IMR-90 (cell line): Measurements from ENCODE around the gene ATP5PD. TPM values are rescaled to one million over a fixed set of nuclear protein-coding genes. Genes with fewer than 3 reads are reported as not detected.
A peak's percentile ranks its signal among the peaks of the same experiment; 100 is the strongest.

Source experiments
- ATAC-seq: fragments of 200-7000 bp; cut with Tn5 transposase; 2 replicates; pipeline ENCODE4 v1.9.1; 2020; ENCODE audit warnings: low read depth, mild to moderate bottlenecking, moderate library complexity
- BruUV-seq: library from RNA; stranded (reverse); fragments of 400-500 nt; replicated peaks from 2 replicates; lab custom pipeline; 2021; lab: Mats Ljungman, UMichigan
- CTCF ChIA-PET: fragments of 300-600 bp; formaldehyde crosslinking; extraction: SDS; loops from one replicate; lab custom pipeline; 2021; ENCODE audit warnings: antibody characterized with exemption; lab: Yijun Ruan, JAX
- POLR2A ChIA-PET: fragments of 300-600 bp; sonication (Branson Sonifier 250); formaldehyde crosslinking; loops from one replicate; lab custom pipeline; 2022; ENCODE audit warnings: antibody characterized with exemption; ENCODE audit not compliant: unreplicated experiment; lab: Charles Lee
- DNase-seq: peaks from one replicate; pipeline ENCODE4 v3.0.0; 2013
- H2AFZ ChIP-seq: replicated peaks from 2 replicates; pipeline ENCODE3; 2013; ENCODE audit warnings: low read length, mild to moderate bottlenecking; ENCODE audit not compliant: poor library complexity
- H2AK5ac ChIP-seq: 2 replicates; pipeline ENCODE4 v1.6.1; 2013; ENCODE audit warnings: low read depth, low read length, inconsistent platforms
- H2AK9ac ChIP-seq: replicated peaks from 2 replicates; pipeline ENCODE3; 2013; ENCODE audit warnings: mild to moderate bottlenecking, low read depth, low read length, moderate library complexity; ENCODE audit not compliant: poor library complexity
- H2BK120ac ChIP-seq: 2 replicates; pipeline ENCODE4 v1.6.1; 2013; ENCODE audit warnings: low read depth, low read length, inconsistent platforms
- H2BK15ac ChIP-seq: 3 replicates; pipeline ENCODE4 v1.6.1; 2013; ENCODE audit warnings: low read depth, low read length, inconsistent platforms
- H2BK20ac ChIP-seq: 2 replicates; pipeline ENCODE4 v1.6.1; 2013; ENCODE audit warnings: low read depth, mild to moderate bottlenecking, inconsistent platforms, low read length, moderate library complexity
- H2BK5ac ChIP-seq: 2 replicates; pipeline ENCODE4 v1.6.1; 2013; ENCODE audit warnings: mild to moderate bottlenecking, low read depth, low read length, inconsistent platforms; ENCODE audit not compliant: poor library complexity, severe bottlenecking
- H3K14ac ChIP-seq: replicated peaks from 2 replicates; pipeline ENCODE4 v1.6.1; 2013; ENCODE audit warnings: low read depth, low read length, inconsistent platforms
- H3K18ac ChIP-seq: 2 replicates; pipeline ENCODE4 v1.6.1; 2013; ENCODE audit warnings: low read depth, low read length, control low read depth
- H3K23ac ChIP-seq: 2 replicates; pipeline ENCODE4 v1.6.1; 2013; ENCODE audit warnings: low read depth, low read length, inconsistent platforms
- H3K27ac ChIP-seq: 2 replicates; pipeline ENCODE4 v1.5.1; 2013; ENCODE audit warnings: mild to moderate bottlenecking, control low read depth, low read length; ENCODE audit not compliant: insufficient read depth
- H3K27me3 ChIP-seq: 2 replicates; pipeline ENCODE4 v1.6.1; 2013; ENCODE audit warnings: low read length; ENCODE audit not compliant: control insufficient read depth, insufficient read depth
- H3K36me3 ChIP-seq: 2 replicates; pipeline ENCODE4 v1.6.1; 2013; ENCODE audit warnings: low read length, mixed read lengths; ENCODE audit not compliant: control insufficient read depth, insufficient read depth
- H3K4ac ChIP-seq: 2 replicates; pipeline ENCODE4 v1.6.1; 2013; ENCODE audit warnings: low read depth, low read length, inconsistent platforms
- H3K4me1 ChIP-seq: 2 replicates; pipeline ENCODE4 v1.6.1; 2013; ENCODE audit warnings: low read length, mixed read lengths; ENCODE audit not compliant: control insufficient read depth, insufficient read depth
- H3K4me2 ChIP-seq: 2 replicates; pipeline ENCODE4 v1.6.1; 2013; ENCODE audit warnings: low read depth, mild to moderate bottlenecking, control low read depth, low read length, moderate library complexity
- H3K4me3 ChIP-seq: 2 replicates; pipeline ENCODE4 v1.5.1; 2013; ENCODE audit warnings: low read depth, mild to moderate bottlenecking, control low read depth, low read length, moderate library complexity; ENCODE audit not compliant: insufficient read depth
- H3K56ac ChIP-seq: 2 replicates; pipeline ENCODE4 v1.6.1; 2013; ENCODE audit warnings: low read length, inconsistent platforms; ENCODE audit not compliant: insufficient read depth; ENCODE audit errors: extremely low read depth
- H3K79me1 ChIP-seq, 2 experiments: 2 replicates each; pipeline ENCODE4 v1.6.1; 2013; ENCODE audit warnings: low read length in 2 of 2, inconsistent platforms in 1 of 2, low read depth in 1 of 2
- H3K9ac ChIP-seq: 2 replicates; pipeline ENCODE4 v1.6.1; 2013; ENCODE audit warnings: low read depth, low read length, control low read depth
- H3K9me1 ChIP-seq: 2 replicates; pipeline ENCODE4 v1.6.1; 2013; ENCODE audit warnings: low read length, inconsistent platforms; ENCODE audit not compliant: insufficient read depth
- H3K9me3 ChIP-seq: 2 replicates; pipeline ENCODE4 v1.6.1; 2013; ENCODE audit warnings: low read length; ENCODE audit not compliant: control insufficient read depth, insufficient read depth
- H4K20me1 ChIP-seq: 2 replicates; pipeline ENCODE4 v1.6.1; 2013; ENCODE audit warnings: low read length, inconsistent platforms; ENCODE audit not compliant: insufficient read depth
- H4K5ac ChIP-seq: 2 replicates; pipeline ENCODE4 v1.6.1; 2013; ENCODE audit warnings: mild to moderate bottlenecking, low read depth, low read length, control low read depth
- H4K8ac ChIP-seq, 2 experiments: 2 replicates each; pipeline ENCODE4 v1.6.1; 2013; ENCODE audit warnings: low read depth in 2 of 2, low read length in 2 of 2, control low read depth in 1 of 2, inconsistent platforms in 1 of 2
- H4K91ac ChIP-seq: 2 replicates; pipeline ENCODE4 v1.6.1; 2013; ENCODE audit warnings: low read depth, low read length, inconsistent platforms; ENCODE audit not compliant: insufficient read depth
- BHLHE40 ChIP-seq: fragments of 150-350 bp; IDR thresholded peaks from 2 replicates; pipeline ENCODE4 v1.6.1; 2016; ENCODE audit warnings: mild to moderate bottlenecking, low read depth, low read length
- CEBPB ChIP-seq: IDR thresholded peaks from 2 replicates; pipeline ENCODE4 v1.6.1; 2012; ENCODE audit warnings: low read depth, low read length, improper control_type of control experiment
- CTCF ChIP-seq: conservative IDR thresholded peaks from 2 replicates; pipeline ENCODE4 v1.5.1; 2012; ENCODE audit warnings: mild to moderate bottlenecking, low read depth, low read length, improper control_type of control experiment
- FOS ChIP-seq: fragments of 150-350 bp; IDR thresholded peaks from 2 replicates; pipeline ENCODE4 v1.6.1; 2016; ENCODE audit warnings: low read depth, low read length
- MAFK ChIP-seq: IDR thresholded peaks from 2 replicates; pipeline ENCODE4 v1.6.1; 2012; ENCODE audit warnings: low read depth, low read length, improper control_type of control experiment
- MAZ ChIP-seq: IDR thresholded peaks from 2 replicates; pipeline ENCODE4 v1.6.1; 2012; ENCODE audit warnings: low read depth, mild to moderate bottlenecking, low read length, improper control_type of control experiment, moderate library complexity, borderline replicate concordance
- MXI1 ChIP-seq: IDR thresholded peaks from 2 replicates; pipeline ENCODE4 v1.6.1; 2012; ENCODE audit warnings: low read depth, mild to moderate bottlenecking, low read length, moderate library complexity, borderline replicate concordance
- NFE2L2 ChIP-seq: fragments of 150-350 bp; IDR thresholded peaks from 2 replicates; pipeline ENCODE4 v1.6.1; 2016; ENCODE audit warnings: low read depth, mild to moderate bottlenecking, low read length
- RAD21 ChIP-seq: IDR thresholded peaks from 2 replicates; pipeline ENCODE4 v1.6.1; 2012; ENCODE audit warnings: low read length, improper control_type of control experiment
- RCOR1 ChIP-seq: IDR thresholded peaks from 2 replicates; pipeline ENCODE4 v1.6.1; 2012; ENCODE audit warnings: mild to moderate bottlenecking, low read length, improper control_type of control experiment; ENCODE audit not compliant: insufficient replicate concordance
- SMC3 ChIP-seq: fragments of 150-350 bp; IDR thresholded peaks from 2 replicates; pipeline ENCODE4 v1.6.1; 2016; ENCODE audit warnings: low read depth, mild to moderate bottlenecking, antibody characterized with exemption, low read length, moderate library complexity
- WGBS, 2 experiments: methylation state at CpG; one replicate each; pipeline versions ENCODE4 v1.1.5 to v1.1.7; 2013; ENCODE audit warnings: missing lambda C conversion rate in 2 of 2; ENCODE audit not compliant: insufficient read length in 1 of 2; ENCODE audit errors: extremely low coverage in 2 of 2; 5-methylcytosine and 5-hydroxymethylcytosine counted together
- dilution Hi-C: fragments of 300-500 bp; cut with HindIII; formaldehyde crosslinking; loops from one replicate; pipeline ENCODE4 v1.14.3; 2018; ENCODE audit warnings: low sequenced_read_pairs; ENCODE audit not compliant: unreplicated experiment
- in situ Hi-C: fragments of 300-500 bp; cut with MboI; formaldehyde crosslinking; loops from 3 replicates; pipeline ENCODE4 v1.14.3; 2019; ENCODE audit warnings: low sequenced_read_pairs, inconsistent platforms, mixed read lengths
- intact Hi-C: fragments of 100-400 bp; cut with micrococcal nuclease; formaldehyde crosslinking; loops from 2 replicates; pipeline ENCODE4 v1.10.0; 2022
- polyA plus RNA-seq, 3 experiments: library from polyadenylated mRNA; depleted of rRNA; stranded (reverse); fragments of >200 nt; gene quantifications; 2 replicates each; pipeline ENCODE4 v1.2.3, GENCODE V29; 2012; ENCODE audit warnings: low replicate concordance in 1 of 3
- total RNA-seq: library from RNA; depleted of rRNA; stranded (reverse); fragments of >200 nt; gene quantifications from 2 replicates; pipeline ENCODE4 v1.2.3, GENCODE V29; 2012
- TF ChIP-seq, protein P1 (sequence below): fragments of 150-350 bp; IDR thresholded peaks from 2 replicates; pipeline ENCODE4 v1.6.1; 2017; ENCODE audit warnings: mild to moderate bottlenecking, antibody characterized with exemption, low read length, low read depth

The ATP5PD gene
- total and polyA plus RNA-seq, 2 of the 4 experiments (the other 2 are of a cell fraction) = 373 to 425 TPM

DNA sequence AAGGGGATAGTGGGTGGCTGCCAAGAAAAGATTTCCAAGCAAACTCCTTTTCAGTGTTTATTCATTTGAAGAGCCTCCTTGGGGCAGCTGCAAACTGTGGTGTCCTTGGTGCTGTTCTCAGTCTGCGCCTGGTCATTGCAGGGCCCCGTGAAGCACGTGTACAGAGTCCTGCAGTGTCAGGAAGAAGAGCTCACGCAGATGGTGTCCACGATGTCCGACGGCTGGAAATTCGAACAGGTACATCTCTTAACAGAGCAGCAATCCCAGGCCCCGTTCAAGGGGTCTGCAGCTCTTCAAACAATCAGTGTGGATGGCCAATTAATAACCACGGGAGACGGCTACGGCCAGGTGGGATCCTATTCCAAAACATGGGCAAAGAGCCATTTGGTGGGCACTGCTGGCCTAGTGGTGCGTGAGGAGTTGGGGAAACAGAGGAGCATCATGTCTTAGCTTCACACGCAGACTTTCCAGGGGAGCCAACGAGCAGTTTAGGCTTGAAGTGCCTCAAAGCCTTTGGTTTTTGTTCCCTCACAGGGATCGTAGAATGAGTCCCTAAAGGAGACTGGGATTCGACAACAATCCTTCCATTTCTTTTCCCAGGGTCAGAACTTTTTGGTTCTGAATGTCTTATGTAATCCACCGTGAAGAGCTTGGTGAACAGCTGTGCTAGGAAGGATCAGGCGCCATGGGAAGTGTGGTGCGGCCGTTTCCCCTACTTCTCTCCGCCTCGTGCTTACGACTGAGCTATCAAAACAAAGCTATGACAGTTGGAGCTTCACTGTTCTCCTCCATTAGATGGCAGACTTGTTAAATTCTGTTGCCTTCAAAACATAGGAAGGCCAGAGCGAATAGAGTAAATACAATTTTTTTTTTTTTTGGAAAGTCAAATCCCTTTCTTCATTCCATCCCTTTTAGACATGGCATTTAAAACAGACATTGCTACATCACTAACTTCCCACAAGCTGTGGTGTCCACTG lies 12.9 kb upstream of the ATP5PD start:
- H4K91ac ChIP-seq = no peak overlapping the region
- no peak overlapping the region for H4K8ac ChIP-seq
- DNase-seq (peak; percentile 81), ATAC-seq (peak; percentile 98)
- H3K9me1 ChIP-seq = no peaks in the 10 kb centered on the region
- H3K4me1 ChIP-seq = peaks cover 6% of the 10 kb centered on the region; the same call in 1 of the 2 replicates
- no peak overlapping the region for H2BK120ac ChIP-seq
- H4K20me1 ChIP-seq = no peaks in the 10 kb centered on the region
- H3K27ac ChIP-seq = no peak overlapping the region
- no peak overlapping the region for H2BK20ac ChIP-seq
- H2AFZ ChIP-seq = peak overlapping the region; percentile 0
- H3K9me3 ChIP-seq = no peaks in the 10 kb centered on the region
- H3K9ac ChIP-seq = no peak overlapping the region
- CTCF ChIA-PET = interaction anchor here (0.6 to 2.3 kb wide), 25 partner anchors 11 to 820 kb away, joined by 3 to 13 read pairs (median 4); partner anchors contain the start of genes ARMC7 and NT5C
- H4K5ac ChIP-seq = no peak overlapping the region
- no peak overlapping the region for H3K14ac ChIP-seq
- H2BK15ac ChIP-seq = no peak overlapping the region
- H3K18ac ChIP-seq = no peak overlapping the region
- H3K23ac ChIP-seq = no peak overlapping the region
- no peak overlapping the region for H2AK5ac ChIP-seq
- no peak overlapping the region for H3K56ac ChIP-seq
- H3K4me3 ChIP-seq = no peak overlapping the region
- intact Hi-C loops = loop anchor here (5.0 to 10.0 kb wide), 2 partner anchors 53 to 145 kb away; partner anchors contain the start of gene NUP85
- in situ Hi-C loops = loop anchor here (10.0 to 25.0 kb wide), 2 partner anchors 145 to 353 kb away; partner anchors contain the start of genes GRB2 and NUP85
- H2AK9ac ChIP-seq = peak overlapping the region; percentile 38
- no peaks in the 10 kb centered on the region for H3K27me3 ChIP-seq
- H2BK5ac ChIP-seq = no peak overlapping the region
- H3K79me1 ChIP-seq = peaks cover 5 to 6% of the 10 kb centered on the region in 2 experiments
- H3K4me2 ChIP-seq = no peak overlapping the region
- no peak overlapping the region for H3K4ac ChIP-seq
- dilution Hi-C loops = no loop called here
- 87% methylated on average over 11 of the region's 25 CpGs; no CpG with 5 or more reads in 1 of the 2 experiments for WGBS, 2 experiments
- no TSS peak for BruUV-seq
- POLR2A ChIA-PET = no interaction called here
- H3K36me3 ChIP-seq = peaks cover 44% of the 10 kb centered on the region
- TF ChIP-seq MAZ = no peak
- TF ChIP-seq NFE2L2 = no peak
- no peak for TF ChIP-seq FOS
- TF ChIP-seq CTCF = peak; percentile 77
- peak; percentile 69 for TF ChIP-seq RAD21
- TF ChIP-seq MAFK = no peak
- peak; percentile 88; the same call in 1 of the 2 replicates for TF ChIP-seq MXI1
- no peak for TF ChIP-seq RCOR1
- TF ChIP-seq SMC3 = peak; percentile 71
- no peak for TF ChIP-seq BHLHE40
- TF ChIP-seq, protein P1, sequence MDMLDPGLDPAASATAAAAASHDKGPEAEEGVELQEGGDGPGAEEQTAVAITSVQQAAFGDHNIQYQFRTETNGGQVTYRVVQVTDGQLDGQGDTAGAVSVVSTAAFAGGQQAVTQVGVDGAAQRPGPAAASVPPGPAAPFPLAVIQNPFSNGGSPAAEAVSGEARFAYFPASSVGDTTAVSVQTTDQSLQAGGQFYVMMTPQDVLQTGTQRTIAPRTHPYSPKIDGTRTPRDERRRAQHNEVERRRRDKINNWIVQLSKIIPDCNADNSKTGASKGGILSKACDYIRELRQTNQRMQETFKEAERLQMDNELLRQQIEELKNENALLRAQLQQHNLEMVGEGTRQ = no peak
- TF ChIP-seq CEBPB = peak; percentile 73
